Hepatocyte (in vitro differentiated cells): ENCODE results near the gene FCER1A.

ENCODE experiments used
- EZH2 ChIP-seq: fragments of 200-600 bp; sonication (generic); IDR thresholded peaks from 2 replicates; pipeline ENCODE4 v1.6.1; 2016; ENCODE audit warnings: antibody characterized with exemption, mild to moderate bottlenecking, borderline replicate concordance
- TF ChIP-seq, protein P1 (sequence below): fragments of 200-600 bp; sonication (generic); IDR thresholded peaks from 2 replicates; pipeline ENCODE4 v1.5.1; 2016; ENCODE audit warnings: antibody characterized with exemption, mild to moderate bottlenecking; ENCODE audit not compliant: poor library complexity

- TF ChIP-seq, protein P1, sequence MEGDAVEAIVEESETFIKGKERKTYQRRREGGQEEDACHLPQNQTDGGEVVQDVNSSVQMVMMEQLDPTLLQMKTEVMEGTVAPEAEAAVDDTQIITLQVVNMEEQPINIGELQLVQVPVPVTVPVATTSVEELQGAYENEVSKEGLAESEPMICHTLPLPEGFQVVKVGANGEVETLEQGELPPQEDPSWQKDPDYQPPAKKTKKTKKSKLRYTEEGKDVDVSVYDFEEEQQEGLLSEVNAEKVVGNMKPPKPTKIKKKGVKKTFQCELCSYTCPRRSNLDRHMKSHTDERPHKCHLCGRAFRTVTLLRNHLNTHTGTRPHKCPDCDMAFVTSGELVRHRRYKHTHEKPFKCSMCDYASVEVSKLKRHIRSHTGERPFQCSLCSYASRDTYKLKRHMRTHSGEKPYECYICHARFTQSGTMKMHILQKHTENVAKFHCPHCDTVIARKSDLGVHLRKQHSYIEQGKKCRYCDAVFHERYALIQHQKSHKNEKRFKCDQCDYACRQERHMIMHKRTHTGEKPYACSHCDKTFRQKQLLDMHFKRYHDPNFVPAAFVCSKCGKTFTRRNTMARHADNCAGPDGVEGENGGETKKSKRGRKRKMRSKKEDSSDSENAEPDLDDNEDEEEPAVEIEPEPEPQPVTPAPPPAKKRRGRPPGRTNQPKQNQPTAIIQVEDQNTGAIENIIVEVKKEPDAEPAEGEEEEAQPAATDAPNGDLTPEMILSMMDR = no peak
- TF ChIP-seq EZH2 = no peak
These were observed 13.1 kb upstream of the FCER1A start for GRCh38 chr1:159289060-159289459.
